ENCODE data around the gene TRMT1. TPM values are rescaled to one million over a fixed set of nuclear protein-coding genes. Genes with fewer than 3 reads are reported as not detected.

The TRMT1 gene
- total RNA-seq, 1 experiment from 2014 or later: 91.8 TPM

- Histone ChIP-seq H3K27ac (ENCODE audit: low read length) (no peak overlapping the region), H3F3A (ENCODE audit: low read length, unreplicated experiment) (no peaks in the 10 kb centered on the region), H3K36me3 (ENCODE audit: low read depth, low read length) (peaks cover 22% of the 10 kb centered on the region; the same call in 1 of the 2 replicates), H3K79me2 (ENCODE audit: low read length) (no peaks in the 10 kb centered on the region), H3K9me2 (replicated peaks; ENCODE audit: low read length) (no peaks in the 10 kb centered on the region), H3K4me1 (ENCODE audit: insufficient read depth, low read length) (peaks cover 5% of the 10 kb centered on the region), H3K9ac (ENCODE audit: low read length) (no peak overlapping the region), H3K4me3 (ENCODE audit: low read length) (no peak overlapping the region), H3K27me3 (ENCODE audit: low read length) (no peaks in the 10 kb centered on the region), H4K20me1 (ENCODE audit: low read length) (no peaks in the 10 kb centered on the region), H3K4me2 (ENCODE audit: low read length) (no peak overlapping the region), H3K9me3 (ENCODE audit: low read length) (no peaks in the 10 kb centered on the region), H2AFZ (ENCODE audit: low read length) (no peak overlapping the region)
- ATAC-seq (no peak), DNase-seq (no peak)
- ChIA-PET POLR2A (ENCODE audit: unreplicated experiment) (interaction anchor here (0.5 kb wide), 1 partner anchor 38 kb away, joined by 3 read pairs; no protein-coding TSS in a partner anchor), CTCF (no interaction called here)
- TF ChIP-seq EZH2 (IDR thresholded peaks at IDR 0.05; ENCODE audit: low read length, unreplicated experiment): no peak
- TF ChIP-seq, protein P1, sequence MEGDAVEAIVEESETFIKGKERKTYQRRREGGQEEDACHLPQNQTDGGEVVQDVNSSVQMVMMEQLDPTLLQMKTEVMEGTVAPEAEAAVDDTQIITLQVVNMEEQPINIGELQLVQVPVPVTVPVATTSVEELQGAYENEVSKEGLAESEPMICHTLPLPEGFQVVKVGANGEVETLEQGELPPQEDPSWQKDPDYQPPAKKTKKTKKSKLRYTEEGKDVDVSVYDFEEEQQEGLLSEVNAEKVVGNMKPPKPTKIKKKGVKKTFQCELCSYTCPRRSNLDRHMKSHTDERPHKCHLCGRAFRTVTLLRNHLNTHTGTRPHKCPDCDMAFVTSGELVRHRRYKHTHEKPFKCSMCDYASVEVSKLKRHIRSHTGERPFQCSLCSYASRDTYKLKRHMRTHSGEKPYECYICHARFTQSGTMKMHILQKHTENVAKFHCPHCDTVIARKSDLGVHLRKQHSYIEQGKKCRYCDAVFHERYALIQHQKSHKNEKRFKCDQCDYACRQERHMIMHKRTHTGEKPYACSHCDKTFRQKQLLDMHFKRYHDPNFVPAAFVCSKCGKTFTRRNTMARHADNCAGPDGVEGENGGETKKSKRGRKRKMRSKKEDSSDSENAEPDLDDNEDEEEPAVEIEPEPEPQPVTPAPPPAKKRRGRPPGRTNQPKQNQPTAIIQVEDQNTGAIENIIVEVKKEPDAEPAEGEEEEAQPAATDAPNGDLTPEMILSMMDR (conservative IDR thresholded peaks at IDR 0.05; ENCODE audit: low read depth, low read length): no peak
- TF ChIP-seq EZH2phosphoT487 (IDR thresholded peaks at IDR 0.05; ENCODE audit: borderline replicate concordance, low read length): no peak
- intact Hi-C loops (cut with micrococcal nuclease): no loop called here
- BruUV-seq (replicated peaks): no TSS peak
Measured at GRCh38 chr19:13074378-13074777, 42.2 kb downstream of the TRMT1 start.

DNA sequence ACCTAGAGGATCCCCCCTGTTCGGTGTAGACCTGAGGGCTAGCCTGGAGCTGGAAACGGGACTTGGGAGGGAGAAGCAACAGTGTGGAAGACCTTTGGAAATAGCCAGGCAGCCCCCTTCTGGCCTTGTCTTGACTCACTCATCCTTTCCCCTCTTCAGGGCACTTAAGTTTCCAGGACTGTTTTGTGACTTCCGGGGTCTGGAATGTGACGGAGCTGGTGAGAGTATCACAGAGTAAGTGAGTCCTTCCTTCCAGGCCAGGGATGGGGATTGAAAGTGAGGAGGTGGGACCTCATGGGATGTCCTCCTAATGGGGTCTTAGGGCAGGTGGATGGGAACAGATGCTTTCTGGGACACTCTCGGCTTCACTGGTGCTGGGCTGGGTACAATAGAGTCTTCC, 43.3 kb downstream of the TRMT1 start:
- H4K20me1 ChIP-seq (ENCODE audit: low read length): no peaks in the 10 kb centered on the region
- no peaks in the 10 kb centered on the region for H3K79me2 ChIP-seq (ENCODE audit: low read length)
- H3K27ac ChIP-seq (ENCODE audit: low read length): no peak overlapping the region
- H2AFZ ChIP-seq (ENCODE audit: low read length): no peak overlapping the region
- no peaks in the 10 kb centered on the region for H3K27me3 ChIP-seq (ENCODE audit: low read length)
- DNase-seq (no peak), ATAC-seq (no peak)
- CTCF ChIA-PET: no interaction called here
- POLR2A ChIA-PET (ENCODE audit: unreplicated experiment): no interaction called here
- no peak overlapping the region for H3K9ac ChIP-seq (ENCODE audit: low read length)
- intact Hi-C loops (cut with micrococcal nuclease): no loop called here
- H3K9me3 ChIP-seq (ENCODE audit: low read length): no peaks in the 10 kb centered on the region
- H3K9me2 ChIP-seq (replicated peaks; ENCODE audit: low read length): no peaks in the 10 kb centered on the region
- no peaks in the 10 kb centered on the region for H3F3A ChIP-seq (ENCODE audit: low read length, unreplicated experiment)
- H3K4me1 ChIP-seq (ENCODE audit: insufficient read depth, low read length): no peaks in the 10 kb centered on the region
- H3K4me2 ChIP-seq (ENCODE audit: low read length): no peak overlapping the region
- TF ChIP-seq, protein P1 (conservative IDR thresholded peaks at IDR 0.05; ENCODE audit: low read depth, low read length): no peak
- TF ChIP-seq EZH2 (IDR thresholded peaks at IDR 0.05; ENCODE audit: low read length, unreplicated experiment) (no peak), EZH2phosphoT487 (IDR thresholded peaks at IDR 0.05; ENCODE audit: borderline replicate concordance, low read length) (no peak)
- no peak overlapping the region for H3K4me3 ChIP-seq (ENCODE audit: low read length)
- H3K36me3 ChIP-seq (ENCODE audit: low read depth, low read length): peaks cover 18% of the 10 kb centered on the region; the same call in 1 of the 2 replicates
- BruUV-seq (replicated peaks): no TSS peak

DNA sequence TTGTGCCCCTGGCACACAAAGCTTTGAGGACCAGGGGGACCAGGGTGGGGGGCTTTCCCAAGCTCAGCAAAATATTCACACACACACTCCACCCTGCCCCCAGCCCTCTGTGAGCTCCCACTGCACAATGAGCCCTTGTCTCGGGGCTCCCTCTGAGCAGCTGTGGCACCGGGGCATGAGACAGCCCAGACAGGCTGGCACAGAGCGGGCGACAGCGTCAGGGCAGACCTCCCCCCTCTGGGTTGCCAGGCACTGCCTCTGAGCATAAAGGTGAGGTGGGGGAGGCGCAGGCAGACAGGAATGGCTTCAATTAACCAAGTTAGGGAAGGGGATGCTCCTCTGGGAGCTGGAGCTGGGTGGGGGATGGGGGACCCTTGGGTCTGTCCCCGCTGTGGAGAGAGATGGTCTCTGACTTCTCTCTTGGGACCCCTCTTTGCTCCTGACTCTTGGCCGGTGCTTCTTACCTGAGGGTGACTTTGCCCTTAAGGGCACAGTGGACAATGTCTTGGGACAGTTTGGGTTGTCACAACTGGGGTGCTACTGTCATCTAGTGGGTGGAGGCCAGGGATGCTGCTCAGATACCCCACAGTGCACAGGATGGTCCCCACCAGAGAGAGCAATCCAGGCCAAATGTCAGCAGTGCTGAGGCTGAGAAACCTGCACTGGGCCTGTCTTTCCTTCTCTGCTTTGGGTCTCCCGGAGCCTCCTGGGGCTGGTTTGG, 44.2 kb downstream of the TRMT1 start:
- Histone ChIP-seq H4K20me1 (ENCODE audit: low read length) (no peaks in the 10 kb centered on the region), H3K4me1 (ENCODE audit: insufficient read depth, low read length) (no peaks in the 10 kb centered on the region), H3K79me2 (ENCODE audit: low read length) (no peaks in the 10 kb centered on the region), H3K9ac (ENCODE audit: low read length) (no peak overlapping the region), H3F3A (ENCODE audit: low read length, unreplicated experiment) (no peaks in the 10 kb centered on the region), H3K9me3 (ENCODE audit: low read length) (no peaks in the 10 kb centered on the region), H3K36me3 (ENCODE audit: low read depth, low read length) (peaks cover 15% of the 10 kb centered on the region; the same call in 1 of the 2 replicates), H3K27ac (ENCODE audit: low read length) (no peak overlapping the region), H3K4me2 (ENCODE audit: low read length) (no peak overlapping the region), H2AFZ (ENCODE audit: low read length) (no peak overlapping the region), H3K9me2 (replicated peaks; ENCODE audit: low read length) (no peaks in the 10 kb centered on the region), H3K4me3 (ENCODE audit: low read length) (no peak overlapping the region), H3K27me3 (ENCODE audit: low read length) (no peaks in the 10 kb centered on the region)
- DNase-seq: no peak
- intact Hi-C loops (cut with micrococcal nuclease): no loop called here
- POLR2A ChIA-PET (ENCODE audit: unreplicated experiment): no interaction called here
- BruUV-seq (replicated peaks): no TSS peak
- no peak; the same call in 1 of the 2 replicates for ATAC-seq
- TF ChIP-seq EZH2 (IDR thresholded peaks at IDR 0.05; ENCODE audit: low read length, unreplicated experiment): no peak
- no peak for TF ChIP-seq EZH2phosphoT487 (IDR thresholded peaks at IDR 0.05; ENCODE audit: borderline replicate concordance, low read length)
- TF ChIP-seq, protein P1 (conservative IDR thresholded peaks at IDR 0.05; ENCODE audit: low read depth, low read length): no peak
- CTCF ChIA-PET: no interaction called here

All from PC-3 (cell line).